KMS-11 (cell line): ENCODE measurements around the gene PNLIP.

Experiments
- H2AFZ ChIP-seq: fragments of 200-600 bp; sonication (generic); 2 replicates; pipeline ENCODE4 v1.6.1; 2016; ENCODE audit warnings: antibody characterized with exemption, mixed run types, low read depth
- H3K27ac ChIP-seq: fragments of 200-600 bp; sonication (generic); 2 replicates; pipeline ENCODE4 v1.6.1; 2016; ENCODE audit warnings: mild to moderate bottlenecking, mixed run types
- H3K27me3 ChIP-seq: fragments of 200-600 bp; sonication (generic); 2 replicates; pipeline ENCODE4 v1.6.1; 2017; ENCODE audit warnings: mild to moderate bottlenecking, low read depth, mixed run types, moderate library complexity; ENCODE audit not compliant: insufficient read depth
- H3K36me3 ChIP-seq: fragments of 200-600 bp; sonication (generic); 2 replicates; pipeline ENCODE4 v1.6.1; 2017; ENCODE audit warnings: mild to moderate bottlenecking, mixed run types; ENCODE audit not compliant: insufficient read depth
- H3K4me1 ChIP-seq: fragments of 200-600 bp; sonication (generic); 2 replicates; pipeline ENCODE4 v1.6.1; 2016; ENCODE audit warnings: mild to moderate bottlenecking, low read depth, mixed run types; ENCODE audit not compliant: poor library complexity, severe bottlenecking
- H3K4me2 ChIP-seq: fragments of 200-600 bp; sonication (generic); 2 replicates; pipeline ENCODE4 v1.7.0; 2016; ENCODE audit warnings: mild to moderate bottlenecking, mixed run types
- H3K4me3 ChIP-seq: fragments of 200-600 bp; sonication (generic); IDR thresholded peaks from 2 replicates; pipeline ENCODE4 v1.6.1; 2017; ENCODE audit warnings: low read depth, low read length, mixed read lengths; ENCODE audit not compliant: insufficient read depth
- H3K79me2 ChIP-seq: fragments of 200-600 bp; sonication (generic); 2 replicates; pipeline ENCODE4 v1.6.1; 2016; ENCODE audit warnings: low read depth, mixed run types; ENCODE audit not compliant: insufficient read depth
- H3K9ac ChIP-seq: fragments of 200-600 bp; sonication (generic); 2 replicates; pipeline ENCODE4 v1.6.1; 2016; ENCODE audit warnings: mild to moderate bottlenecking, mixed run types
- H4K20me1 ChIP-seq: fragments of 200-600 bp; sonication (generic); 2 replicates; pipeline ENCODE4 v1.6.1; 2016; ENCODE audit warnings: mild to moderate bottlenecking, mixed run types; ENCODE audit not compliant: insufficient read depth
- TF ChIP-seq, protein P1 (sequence below): fragments of 200-600 bp; sonication (generic); conservative IDR thresholded peaks from 2 replicates; pipeline ENCODE4 v1.6.1; 2017; ENCODE audit warnings: low read depth, mild to moderate bottlenecking, antibody characterized with exemption, low read length, moderate library complexity, mixed read lengths

The PNLIP gene

DNA sequence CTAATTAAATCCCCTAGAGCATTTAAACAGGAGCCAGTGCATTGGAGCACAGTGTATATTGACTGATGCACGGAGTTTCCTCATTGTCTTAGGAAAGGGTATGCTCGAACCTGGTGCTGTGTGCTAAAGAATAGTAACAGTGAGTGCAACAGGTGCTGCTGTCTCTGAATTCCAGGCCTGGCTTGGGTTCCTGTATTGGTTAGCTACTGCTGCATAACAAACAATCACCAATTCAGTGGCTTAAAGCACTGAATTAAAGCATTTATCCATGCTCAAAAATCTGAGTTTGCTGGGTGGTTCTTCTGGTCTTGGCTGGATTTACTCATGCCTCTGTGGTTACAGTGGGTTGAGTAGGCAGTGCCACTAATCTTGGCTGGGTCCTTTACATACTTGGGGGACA, 43.3 kb downstream of the PNLIP start:
- no peaks in the 10 kb centered on the region for H3K36me3 ChIP-seq
- H4K20me1 ChIP-seq, result no peaks in the 10 kb centered on the region
- no peak overlapping the region for H3K27ac ChIP-seq
- H3K9ac ChIP-seq, result no peak overlapping the region
- no peaks in the 10 kb centered on the region for H3K79me2 ChIP-seq
- TF ChIP-seq, protein P1, sequence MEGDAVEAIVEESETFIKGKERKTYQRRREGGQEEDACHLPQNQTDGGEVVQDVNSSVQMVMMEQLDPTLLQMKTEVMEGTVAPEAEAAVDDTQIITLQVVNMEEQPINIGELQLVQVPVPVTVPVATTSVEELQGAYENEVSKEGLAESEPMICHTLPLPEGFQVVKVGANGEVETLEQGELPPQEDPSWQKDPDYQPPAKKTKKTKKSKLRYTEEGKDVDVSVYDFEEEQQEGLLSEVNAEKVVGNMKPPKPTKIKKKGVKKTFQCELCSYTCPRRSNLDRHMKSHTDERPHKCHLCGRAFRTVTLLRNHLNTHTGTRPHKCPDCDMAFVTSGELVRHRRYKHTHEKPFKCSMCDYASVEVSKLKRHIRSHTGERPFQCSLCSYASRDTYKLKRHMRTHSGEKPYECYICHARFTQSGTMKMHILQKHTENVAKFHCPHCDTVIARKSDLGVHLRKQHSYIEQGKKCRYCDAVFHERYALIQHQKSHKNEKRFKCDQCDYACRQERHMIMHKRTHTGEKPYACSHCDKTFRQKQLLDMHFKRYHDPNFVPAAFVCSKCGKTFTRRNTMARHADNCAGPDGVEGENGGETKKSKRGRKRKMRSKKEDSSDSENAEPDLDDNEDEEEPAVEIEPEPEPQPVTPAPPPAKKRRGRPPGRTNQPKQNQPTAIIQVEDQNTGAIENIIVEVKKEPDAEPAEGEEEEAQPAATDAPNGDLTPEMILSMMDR, result no peak
- H3K4me1 ChIP-seq, result no peaks in the 10 kb centered on the region
- H3K4me3 ChIP-seq, result no peak overlapping the region
- H3K4me2 ChIP-seq, result no peak overlapping the region
- no peak overlapping the region for H2AFZ ChIP-seq
- no peaks in the 10 kb centered on the region for H3K27me3 ChIP-seq

DNA sequence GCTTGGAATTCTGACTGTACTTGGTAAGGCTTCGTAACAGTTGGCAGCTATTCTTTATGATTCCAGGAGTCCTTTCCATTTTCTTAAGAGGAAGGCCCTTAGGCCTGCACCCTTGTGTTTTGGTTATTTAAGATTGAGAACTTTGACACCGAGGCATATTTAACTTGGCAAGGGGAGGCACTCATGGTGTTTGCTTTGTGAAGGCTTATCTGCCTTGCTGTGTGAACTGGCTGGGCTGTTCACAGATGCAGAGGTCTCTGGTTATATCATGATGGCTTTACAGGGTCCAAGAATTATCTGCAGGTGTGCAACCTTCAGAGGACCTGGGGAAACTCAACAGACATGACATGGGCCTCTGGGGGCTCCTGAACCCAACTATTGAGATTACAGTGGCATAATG, 44.2 kb downstream of the PNLIP start:
- H4K20me1 ChIP-seq, result no peaks in the 10 kb centered on the region
- H3K36me3 ChIP-seq, result no peaks in the 10 kb centered on the region
- H2AFZ ChIP-seq, result no peak overlapping the region
- no peaks in the 10 kb centered on the region for H3K27me3 ChIP-seq
- H3K4me1 ChIP-seq, result no peaks in the 10 kb centered on the region
- H3K4me2 ChIP-seq, result no peak overlapping the region
- no peaks in the 10 kb centered on the region for H3K79me2 ChIP-seq
- no peak overlapping the region for H3K9ac ChIP-seq
- TF ChIP-seq, protein P1, result no peak
- H3K4me3 ChIP-seq, result no peak overlapping the region
- H3K27ac ChIP-seq, result no peak overlapping the region

DNA sequence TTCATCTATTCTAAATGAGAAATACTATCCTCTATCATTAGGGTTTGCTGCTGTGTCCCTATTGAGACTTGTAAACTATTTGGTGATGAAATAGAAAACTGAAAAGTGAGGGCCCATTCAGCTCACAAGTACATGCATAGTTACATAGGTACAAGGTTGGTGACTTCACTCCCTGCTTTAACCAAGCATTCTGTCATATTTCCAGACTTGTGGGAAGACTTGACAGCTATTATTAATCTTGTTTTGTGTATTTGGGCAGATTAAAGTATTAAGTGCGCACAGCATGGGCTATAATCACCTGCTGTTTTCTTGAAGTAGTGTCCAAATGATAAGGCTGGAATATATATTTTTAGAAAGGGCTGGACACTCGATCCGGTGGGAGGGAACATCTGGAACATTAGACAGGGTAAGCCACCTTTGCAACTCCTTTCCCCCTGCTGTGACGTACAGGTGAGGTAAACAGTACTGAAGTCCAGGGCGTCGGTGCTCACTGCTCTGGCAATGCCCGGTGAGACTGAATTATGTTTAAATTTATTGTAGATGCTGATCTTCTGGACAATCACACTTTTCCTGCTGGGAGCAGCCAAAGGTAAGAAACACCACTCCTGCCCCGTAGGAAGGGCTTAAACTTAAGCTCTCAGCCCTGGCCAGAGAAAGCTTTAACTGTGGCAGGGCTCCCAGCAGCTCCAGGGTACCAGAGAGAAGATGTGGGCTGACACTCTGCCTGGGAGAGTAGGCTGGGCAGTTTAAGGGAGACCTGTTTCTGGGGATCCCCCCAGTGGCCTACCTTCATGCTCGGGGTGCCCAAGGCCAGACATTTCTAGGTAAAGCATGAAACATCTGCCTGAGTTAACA, 45.1 kb downstream of the PNLIP start, which contains the start of gene PNLIPRP1:
Gene PNLIPRP1 (plus strand): TSS at position 370 of the 855 bp plus-strand sequence. CDS start 171 bp downstream, at position 541.
- TF ChIP-seq, protein P1, result no peak
- no peak within 1 kb of the TSS for H3K27ac ChIP-seq

DNA sequence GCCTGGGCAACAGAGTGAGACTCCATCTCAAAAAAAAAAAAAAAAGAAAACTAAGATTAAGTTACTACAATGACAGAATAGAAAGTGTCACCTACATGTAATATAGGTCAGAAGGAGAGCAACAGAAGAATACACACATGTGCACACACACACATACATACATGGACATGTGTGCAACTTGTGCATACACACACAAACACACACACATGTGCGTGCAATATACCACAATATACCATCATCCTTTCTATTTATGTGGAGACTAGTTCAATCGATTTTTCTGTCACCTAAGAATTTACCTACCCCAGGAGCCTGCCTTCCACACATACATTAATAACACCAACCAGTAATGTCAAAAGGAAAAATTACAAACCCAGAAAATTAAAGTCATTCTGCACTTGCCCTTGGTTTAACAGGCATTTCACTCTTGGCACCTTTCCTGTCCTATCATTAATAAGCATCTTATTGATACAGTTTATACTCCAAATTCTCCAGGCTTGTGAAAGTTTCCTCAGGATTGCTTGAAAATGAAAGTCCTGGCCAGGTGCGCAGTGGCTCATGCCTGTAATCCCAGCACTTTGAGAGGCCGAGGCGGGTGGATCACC, 47.5 kb downstream of the PNLIP start:
- TF ChIP-seq, protein P1, result no peak
- H3K36me3 ChIP-seq, result no peaks in the 10 kb centered on the region
- H3K4me2 ChIP-seq, result no peak overlapping the region
- no peak overlapping the region for H3K9ac ChIP-seq
- H3K4me1 ChIP-seq, result no peaks in the 10 kb centered on the region
- no peak overlapping the region for H2AFZ ChIP-seq
- no peaks in the 10 kb centered on the region for H3K27me3 ChIP-seq
- no peaks in the 10 kb centered on the region for H3K79me2 ChIP-seq
- H4K20me1 ChIP-seq, result no peaks in the 10 kb centered on the region
- no peak overlapping the region for H3K27ac ChIP-seq
- no peak overlapping the region for H3K4me3 ChIP-seq

More for the DNA sequence above, 45.1 kb downstream of the PNLIP start, which contains the start of gene PNLIPRP1:
- Histone ChIP-seq H3K9ac (no peak within 1 kb of the TSS), H3K4me2 (no peak within 1 kb of the TSS), H3K27me3 (no peaks in the 10 kb centered on the region), H3K79me2 (no peaks in the 10 kb centered on the region), H3K4me3 (no peak within 1 kb of the TSS), H2AFZ (no peak within 1 kb of the TSS), H4K20me1 (no peaks in the 10 kb centered on the region), H3K36me3 (no peaks in the 10 kb centered on the region), H3K4me1 (no peaks in the 10 kb centered on the region)
